ENCODE data around the gene RPL22.

Gene RPL22

GRCh38 chr1:6151291-6151822 lies 48.0 kb downstream of the RPL22 start:
- DNase-seq, result no peak

- no peak for DNase-seq
Measured at GRCh38 chr1:6150006-6150938, 49.1 kb downstream of the RPL22 start.

GRCh38 chr1:6149597-6149996 lies 49.8 kb downstream of the RPL22 start:
- DNase-seq, result no peak

- peak; percentile 64 to 90 for DNase-seq
Measured at GRCh38 chr1:6148497-6149241, 50.7 kb downstream of the RPL22 start.

- DNase-seq, result no peak
Measured at GRCh38 chr1:6145864-6146410, 53.5 kb downstream of the RPL22 start.

GRCh38 chr1:6145396-6145750 lies 54.0 kb downstream of the RPL22 start:
- no peak for DNase-seq

GRCh38 chr1:6144647-6145395 lies 54.6 kb downstream of the RPL22 start:
- DNase-seq, result no peak

- DNase-seq, result no peak
Measured at GRCh38 chr1:6144175-6144574, 55.2 kb downstream of the RPL22 start.

- no peak for DNase-seq
Measured at GRCh38 chr1:6143395-6143794, 56.0 kb downstream of the RPL22 start.

GRCh38 chr1:6142734-6143133 lies 56.7 kb downstream of the RPL22 start:
- no peak for DNase-seq

GRCh38 chr1:6142036-6142621 lies 57.3 kb downstream of the RPL22 start:
- DNase-seq, result no peak

- peak in 1 of 2 experiments; percentile 25 for DNase-seq
Measured at GRCh38 chr1:6141592-6141991, 57.8 kb downstream of the RPL22 start.

GRCh38 chr1:6140413-6140812 lies 59.0 kb downstream of the RPL22 start:
- no peak for DNase-seq

- DNase-seq, result no peak
Measured at GRCh38 chr1:6137758-6138157, 61.6 kb downstream of the RPL22 start.

- no peak for DNase-seq
Measured at GRCh38 chr1:6136516-6137220, 62.7 kb downstream of the RPL22 start.
